ENCODE measurements around the gene COA1. TPM values are rescaled to one million over a fixed set of nuclear protein-coding genes. Genes with fewer than 3 reads are reported as not detected.
"Not testable (repeated sequence)": the region's sequence is repeated elsewhere in the genome, so short reads cannot be mapped to it uniquely, and the experiment has no call there.

COA1 gene
- total RNA-seq, 1 donor from 2014 or later, result 16.3 TPM

DNA sequence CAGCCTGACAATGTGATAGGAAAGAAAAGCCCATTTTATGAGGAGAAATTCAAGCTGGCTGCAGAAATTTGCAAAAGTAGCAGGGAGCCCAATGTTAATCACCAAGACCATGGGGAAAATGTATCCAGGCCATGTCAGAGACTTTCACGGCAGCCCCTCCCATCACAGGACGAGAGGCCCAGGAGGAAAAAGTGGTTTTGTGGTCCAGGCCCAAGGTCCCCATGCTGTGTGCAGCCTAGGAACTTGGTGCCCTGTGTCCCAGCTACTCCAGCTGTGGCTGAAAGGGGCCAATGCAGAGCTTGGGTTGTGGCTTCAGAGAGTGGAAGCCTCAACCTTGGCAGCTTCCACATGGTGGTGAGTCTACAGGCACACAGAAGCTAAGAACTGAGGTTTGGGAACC is 12.7 kb downstream of the COA1 start:
- Histone ChIP-seq H3K9me3 (no peaks in the 10 kb centered on the region), H3K4me1 (no peaks in the 10 kb centered on the region), H3K4me3 (no peak overlapping the region), H3K36me3 (peaks cover 0 to 5% of the 10 kb centered on the region in 2 donors), H3K27ac (no peak overlapping the region), H3K27me3 (no peaks in the 10 kb centered on the region)
- intact Hi-C loops (cut with DNase I), result no loop called here
- no peak for TF ChIP-seq CTCF (IDR thresholded peaks at IDR 0.05)
- DNase-seq (ENCODE audit: low spot score in 2 of 2), result no peak

DNA sequence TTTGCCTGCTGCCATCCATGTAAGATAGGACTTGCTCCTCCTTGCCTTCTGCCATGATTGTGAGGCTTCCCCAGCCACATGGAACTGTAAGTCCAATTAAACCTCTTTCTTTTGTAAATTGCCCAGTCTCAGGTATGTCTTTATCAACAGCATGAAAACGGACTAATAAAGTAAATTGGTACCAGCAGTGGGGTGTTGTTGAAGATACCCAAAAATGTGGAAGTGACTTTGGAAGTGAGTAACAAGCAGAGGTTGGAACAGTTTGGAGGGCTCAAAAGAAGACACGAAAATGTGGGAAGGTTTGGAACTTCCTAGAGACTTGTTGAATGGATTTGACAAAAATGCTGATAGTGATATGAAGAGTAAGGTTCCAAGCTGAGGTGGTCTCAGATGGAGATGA is 13.4 kb downstream of the COA1 start:
- DNase-seq (ENCODE audit: low spot score in 2 of 2); H3K4me3 ChIP-seq; intact Hi-C loops (cut with DNase I); H3K27ac ChIP-seq; H3K36me3 ChIP-seq; H3K4me1 ChIP-seq; H3K9me3 ChIP-seq; H3K27me3 ChIP-seq: not testable (repeated sequence)

GRCh38 chr7:43711503-43711902 is 17.8 kb downstream of the COA1 start:
- no peaks in the 10 kb centered on the region for H3K4me1 ChIP-seq
- H3K27ac ChIP-seq, result no peak overlapping the region
- DNase-seq (ENCODE audit: low spot score in 2 of 2), result no peak
- H3K4me3 ChIP-seq, result no peak overlapping the region
- intact Hi-C loops (cut with DNase I), result no loop called here
- H3K36me3 ChIP-seq, result peaks cover 0 to 5% of the 10 kb centered on the region in 2 donors
- no peaks in the 10 kb centered on the region for H3K27me3 ChIP-seq
- TF ChIP-seq CTCF (IDR thresholded peaks at IDR 0.05), result no peak
- H3K9me3 ChIP-seq, result peaks cover 0 to 11% of the 10 kb centered on the region in 2 donors

DNA sequence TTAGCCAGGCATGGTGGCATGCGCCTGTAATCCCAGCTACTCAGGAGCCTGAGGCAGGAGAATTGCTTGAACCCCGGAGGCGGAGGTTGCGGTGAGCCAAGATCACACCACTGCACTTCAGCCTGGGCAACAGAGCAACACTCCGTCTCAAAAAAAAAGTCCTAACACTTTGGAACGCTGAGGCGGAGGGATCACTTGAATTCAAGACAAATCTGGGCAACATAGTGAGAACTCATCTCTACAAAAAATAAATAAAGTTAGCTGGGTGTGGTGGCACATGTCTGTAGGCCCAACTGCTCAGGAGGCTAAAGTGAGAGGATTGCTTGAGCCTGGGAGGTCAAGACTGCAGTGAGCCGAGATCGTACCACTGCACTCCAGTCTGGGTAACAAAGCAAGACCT is 21.3 kb downstream of the COA1 start:
- H3K27me3 ChIP-seq; intact Hi-C loops (cut with DNase I); H3K27ac ChIP-seq; DNase-seq (ENCODE audit: low spot score in 2 of 2); H3K4me3 ChIP-seq; H3K4me1 ChIP-seq; H3K36me3 ChIP-seq: not testable (repeated sequence)
- peaks cover 0 to 11% of the 10 kb centered on the region in 2 donors for H3K9me3 ChIP-seq

DNA sequence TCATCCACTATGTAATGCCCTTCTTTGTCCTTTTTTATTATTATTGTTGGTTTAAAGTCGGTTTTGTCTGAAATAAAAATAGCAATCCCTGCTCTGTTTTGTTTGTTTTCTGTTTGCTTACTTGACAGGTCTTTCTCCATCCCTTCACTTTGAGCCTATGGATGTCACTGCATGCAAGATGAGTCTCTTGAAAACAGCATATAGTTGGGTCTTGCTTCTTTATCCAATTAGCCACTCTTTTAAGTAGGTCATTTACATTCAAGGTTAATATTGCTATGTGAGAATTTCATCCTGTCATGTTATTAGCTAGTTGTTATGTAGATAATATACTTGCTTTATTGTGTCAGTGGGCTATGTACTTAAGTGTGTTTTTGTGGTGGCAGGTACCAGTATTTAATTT is 25.8 kb downstream of the COA1 start:
- intact Hi-C loops (cut with DNase I), result loop anchor here (5.0 kb wide), 1 partner anchor 134 kb away; no protein-coding TSS in a partner anchor
- no peak overlapping the region for H3K4me3 ChIP-seq
- no peaks in the 10 kb centered on the region for H3K4me1 ChIP-seq
- DNase-seq (ENCODE audit: low spot score in 2 of 2), result no peak
- peaks cover 0 to 11% of the 10 kb centered on the region in 2 donors for H3K9me3 ChIP-seq
- peaks cover 0 to 5% of the 10 kb centered on the region in 2 donors for H3K36me3 ChIP-seq
- no peak for TF ChIP-seq CTCF (IDR thresholded peaks at IDR 0.05)
- H3K27ac ChIP-seq, result no peak overlapping the region
- H3K27me3 ChIP-seq, result no peaks in the 10 kb centered on the region

DNA sequence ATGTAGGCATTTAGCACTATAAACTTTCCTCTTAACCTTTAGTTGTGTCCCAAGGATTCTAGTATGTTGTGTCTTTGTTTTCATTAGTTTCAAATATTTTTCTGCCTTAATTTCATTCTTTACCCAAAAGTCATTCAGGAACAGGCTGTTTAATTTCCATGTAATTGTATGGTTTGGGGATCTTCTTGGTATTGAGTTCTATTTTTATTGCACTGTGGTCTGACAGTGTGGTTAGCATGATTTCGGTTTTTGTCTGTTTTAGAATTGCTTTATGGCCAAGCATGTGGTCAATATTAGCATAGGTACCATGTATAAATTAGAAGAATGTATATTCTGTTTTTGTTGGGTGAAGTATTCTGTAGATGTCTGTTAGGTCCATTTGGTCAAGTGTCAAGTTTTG is 26.3 kb downstream of the COA1 start:
- Histone ChIP-seq H3K4me1 (no peaks in the 10 kb centered on the region), H3K27me3 (no peaks in the 10 kb centered on the region), H3K36me3 (peaks cover 0 to 5% of the 10 kb centered on the region in 2 donors), H3K9me3 (peaks cover 0 to 5% of the 10 kb centered on the region in 2 donors), H3K27ac (no peak overlapping the region), H3K4me3 (no peak overlapping the region)
- intact Hi-C loops (cut with DNase I), result loop anchor here (5.0 kb wide), 1 partner anchor 134 kb away; no protein-coding TSS in a partner anchor
- DNase-seq (ENCODE audit: low spot score in 2 of 2), result no peak
- TF ChIP-seq CTCF (IDR thresholded peaks at IDR 0.05), result no peak

GRCh38 chr7:43701929-43702328 is 27.4 kb downstream of the COA1 start:
- no peaks in the 10 kb centered on the region for H3K4me1 ChIP-seq
- intact Hi-C loops (cut with DNase I), result loop anchor here (2.0 to 5.0 kb wide), 2 partner anchors 51 to 135 kb away; no protein-coding TSS in a partner anchor
- TF ChIP-seq CTCF (IDR thresholded peaks at IDR 0.05), result no peak
- no peaks in the 10 kb centered on the region for H3K9me3 ChIP-seq
- H3K27ac ChIP-seq, result no peak overlapping the region
- no peaks in the 10 kb centered on the region for H3K27me3 ChIP-seq
- H3K36me3 ChIP-seq, result peaks cover 0 to 5% of the 10 kb centered on the region in 2 donors
- no peak overlapping the region for H3K4me3 ChIP-seq
- DNase-seq (ENCODE audit: low spot score in 2 of 2), result no peak
